DOHH2 (cell line): ENCODE results near the gene HAUS2.

Experiments used
- EZH2phosphoT487 ChIP-seq: fragments of 200-600 bp; sonication (generic); IDR thresholded peaks from 2 replicates; pipeline ENCODE4 v1.6.1; 2017; ENCODE audit warnings: borderline replicate concordance, mild to moderate bottlenecking, antibody characterized with exemption, low read length, moderate library complexity, mixed read lengths
- TF ChIP-seq, protein P1 (sequence below): fragments of 200-600 bp; sonication (generic); IDR thresholded peaks from one replicate; pipeline ENCODE4 v1.5.1; 2014; ENCODE audit warnings: antibody characterized with exemption, mild to moderate bottlenecking, low read depth, low read length; ENCODE audit not compliant: poor library complexity, severe bottlenecking

DNA sequence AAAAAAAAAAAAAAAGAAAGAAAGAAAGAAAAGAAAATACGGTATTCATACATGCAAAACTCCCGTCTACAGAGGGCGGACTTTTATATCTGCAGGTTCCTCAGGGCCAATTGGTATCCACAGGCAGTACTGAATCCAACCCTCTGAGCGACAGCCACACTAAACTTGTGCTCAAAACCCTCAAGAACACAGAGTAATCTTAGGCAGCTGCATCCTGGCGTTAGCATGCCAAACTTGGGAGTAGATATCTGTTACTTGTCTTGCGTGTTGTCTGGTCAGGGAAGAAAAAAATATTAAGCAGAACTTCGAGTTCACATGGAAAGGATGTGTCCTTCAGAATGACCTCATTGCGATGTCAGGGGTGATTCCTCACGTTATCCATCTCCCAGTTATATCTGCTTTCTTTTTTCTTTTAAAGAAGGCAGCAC is 40.4 kb upstream of the HAUS2 start:
- TF ChIP-seq EZH2phosphoT487, result no peak
- TF ChIP-seq, protein P1, sequence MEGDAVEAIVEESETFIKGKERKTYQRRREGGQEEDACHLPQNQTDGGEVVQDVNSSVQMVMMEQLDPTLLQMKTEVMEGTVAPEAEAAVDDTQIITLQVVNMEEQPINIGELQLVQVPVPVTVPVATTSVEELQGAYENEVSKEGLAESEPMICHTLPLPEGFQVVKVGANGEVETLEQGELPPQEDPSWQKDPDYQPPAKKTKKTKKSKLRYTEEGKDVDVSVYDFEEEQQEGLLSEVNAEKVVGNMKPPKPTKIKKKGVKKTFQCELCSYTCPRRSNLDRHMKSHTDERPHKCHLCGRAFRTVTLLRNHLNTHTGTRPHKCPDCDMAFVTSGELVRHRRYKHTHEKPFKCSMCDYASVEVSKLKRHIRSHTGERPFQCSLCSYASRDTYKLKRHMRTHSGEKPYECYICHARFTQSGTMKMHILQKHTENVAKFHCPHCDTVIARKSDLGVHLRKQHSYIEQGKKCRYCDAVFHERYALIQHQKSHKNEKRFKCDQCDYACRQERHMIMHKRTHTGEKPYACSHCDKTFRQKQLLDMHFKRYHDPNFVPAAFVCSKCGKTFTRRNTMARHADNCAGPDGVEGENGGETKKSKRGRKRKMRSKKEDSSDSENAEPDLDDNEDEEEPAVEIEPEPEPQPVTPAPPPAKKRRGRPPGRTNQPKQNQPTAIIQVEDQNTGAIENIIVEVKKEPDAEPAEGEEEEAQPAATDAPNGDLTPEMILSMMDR, result no peak
